ENCODE measurements around the gene NCOR1. TPM values are rescaled to one million over a fixed set of nuclear protein-coding genes. Genes with fewer than 3 reads are reported as not detected.

The NCOR1 gene
- total and polyA plus RNA-seq, 10 of the 15 experiments (the other 5 are each of a cell fraction or from before 2014, with no cell fraction given) = 34.5 to 135 (median 82.9) TPM

GRCh38 chr17:16217002-16217635, 1.8 kb upstream of the NCOR1 start, which contains the start of gene PIGL (continued):
- TF ChIP-seq MEF2B (IDR thresholded peaks at IDR 0.05; ENCODE audit: partially characterized antibody, poor library complexity, severe bottlenecking) = peak; percentile 17
- TF ChIP-seq, protein P1, sequence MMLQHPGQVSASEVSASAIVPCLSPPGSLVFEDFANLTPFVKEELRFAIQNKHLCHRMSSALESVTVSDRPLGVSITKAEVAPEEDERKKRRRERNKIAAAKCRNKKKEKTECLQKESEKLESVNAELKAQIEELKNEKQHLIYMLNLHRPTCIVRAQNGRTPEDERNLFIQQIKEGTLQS (IDR thresholded peaks at IDR 0.05; ENCODE audit: borderline replicate concordance, extremely low read depth, low read depth, low read length) = no peak
- no peak for TF ChIP-seq ZNF384 (IDR thresholded peaks at IDR 0.05; ENCODE audit: borderline replicate concordance, low read depth, low read length)
- TF ChIP-seq TCF3 (IDR thresholded peaks at IDR 0.05; ENCODE audit: borderline replicate concordance, insufficient read depth, low read depth, low read length) = no peak
- peak; percentile 92; the same call in 1 of the 2 replicates for TF ChIP-seq STAT3 (IDR thresholded peaks at IDR 0.05; ENCODE audit: low read depth, low read length)
- no peak for TF ChIP-seq ZBTB33 (IDR thresholded peaks at IDR 0.05)
- TF ChIP-seq BMI1 (IDR thresholded peaks at IDR 0.05; ENCODE audit: borderline replicate concordance) = no peak
- TF ChIP-seq ZZZ3 (IDR thresholded peaks at IDR 0.05; ENCODE audit: control insufficient read depth, insufficient read length, low read depth) = no peak
- TF ChIP-seq PKNOX1 (IDR thresholded peaks at IDR 0.05) = no peak
- peak; percentile 86; the same call in 1 of the 2 replicates for TF ChIP-seq RB1 (IDR thresholded peaks at IDR 0.05; ENCODE audit: borderline replicate concordance)
- no peak for TF ChIP-seq BRCA1 (IDR thresholded peaks at IDR 0.05; ENCODE audit: low read depth, low read length)
- TF ChIP-seq FOXM1 (IDR thresholded peaks at IDR 0.05; ENCODE audit: low read depth, low read length) = no peak
- TF ChIP-seq, protein P2, sequence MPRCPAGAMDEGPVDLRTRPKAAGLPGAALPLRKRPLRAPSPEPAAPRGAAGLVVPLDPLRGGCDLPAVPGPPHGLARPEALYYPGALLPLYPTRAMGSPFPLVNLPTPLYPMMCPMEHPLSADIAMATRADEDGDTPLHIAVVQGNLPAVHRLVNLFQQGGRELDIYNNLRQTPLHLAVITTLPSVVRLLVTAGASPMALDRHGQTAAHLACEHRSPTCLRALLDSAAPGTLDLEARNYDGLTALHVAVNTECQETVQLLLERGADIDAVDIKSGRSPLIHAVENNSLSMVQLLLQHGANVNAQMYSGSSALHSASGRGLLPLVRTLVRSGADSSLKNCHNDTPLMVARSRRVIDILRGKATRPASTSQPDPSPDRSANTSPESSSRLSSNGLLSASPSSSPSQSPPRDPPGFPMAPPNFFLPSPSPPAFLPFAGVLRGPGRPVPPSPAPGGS (IDR thresholded peaks at IDR 0.05; ENCODE audit: borderline replicate concordance, insufficient read depth, low read depth, low read length, poor library complexity, severe bottlenecking) = no peak
- peak; percentile 97 for TF ChIP-seq POLR2A (IDR thresholded peaks at IDR 0.05; ENCODE audit: low read depth, low read length)
- TF ChIP-seq TBL1XR1 (IDR thresholded peaks at IDR 0.05; ENCODE audit: low read depth, low read length) = peak; percentile 42; the same call in 1 of the 2 replicates
- peak; percentile 73 for TF ChIP-seq EED (IDR thresholded peaks at IDR 0.05; ENCODE audit: low read depth)
- TF ChIP-seq RBBP5 (conservative IDR thresholded peaks at IDR 0.05) = no peak
- TF ChIP-seq CBFB (IDR thresholded peaks at IDR 0.05; ENCODE audit: low read depth) = peak; percentile 87
- no peak for TF ChIP-seq HDAC6 (IDR thresholded peaks at IDR 0.05; ENCODE audit: unreplicated experiment)
- TF ChIP-seq DPF2 (IDR thresholded peaks at IDR 0.05) = peak; percentile 54; the same call in 1 of the 2 replicates
- no peak for TF ChIP-seq BCL11A (IDR thresholded peaks at IDR 0.05; ENCODE audit: low read depth, low read length)
- TF ChIP-seq ATF7 (IDR thresholded peaks at IDR 0.05; ENCODE audit: low read depth) = 0 out of 2 replicates have a peak, but pooled peaks have one; percentile 30
- TF ChIP-seq TCF12 (IDR thresholded peaks at IDR 0.05; ENCODE audit: low read depth, low read length) = peak; percentile 69; the same call in 1 of the 2 replicates
- peak; percentile 43; the same call in 1 of the 2 replicates for TF ChIP-seq ZBED1 (IDR thresholded peaks at IDR 0.05; ENCODE audit: borderline replicate concordance)
- TF ChIP-seq RELA (IDR thresholded peaks at IDR 0.05; ENCODE audit: borderline replicate concordance, partially characterized antibody) = peak; percentile 87
- peak; percentile 93 for TF ChIP-seq POLR2AphosphoS2 (IDR thresholded peaks at IDR 0.05; ENCODE audit: low read depth, low read length)
- no peak for TF ChIP-seq KDM1A (IDR thresholded peaks at IDR 0.05; ENCODE audit: borderline replicate concordance)

Measured in GM12878 (cell line).